Retina (tissue), 1 donor: ENCODE results near the gene IQGAP2.

Experiments used
- DNase-seq: peaks from one replicate; pipeline ENCODE4 v3.0.0-alpha.2; 2016

The IQGAP2 gene

DNA sequence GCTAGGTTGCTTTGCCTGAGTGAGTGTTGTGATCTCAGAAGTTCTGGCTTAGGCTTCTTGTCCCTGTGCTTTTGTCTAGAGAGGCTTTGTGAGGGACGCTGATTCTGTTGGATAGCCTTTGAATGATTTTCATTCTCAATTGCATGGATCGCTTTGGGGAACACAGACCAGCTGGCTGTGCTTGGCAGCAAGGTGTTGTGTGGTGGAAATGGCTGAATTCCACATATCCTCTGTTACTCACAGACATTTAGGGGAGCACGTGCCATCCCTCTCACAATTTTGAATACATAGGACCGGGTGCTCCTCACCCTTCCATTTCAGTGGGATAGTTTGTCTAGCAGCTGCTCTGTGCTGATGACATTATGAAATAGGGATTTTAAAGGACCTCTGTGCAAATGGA lies 76.2 kb downstream of the IQGAP2 start:
- no peak for DNase-seq

DNA sequence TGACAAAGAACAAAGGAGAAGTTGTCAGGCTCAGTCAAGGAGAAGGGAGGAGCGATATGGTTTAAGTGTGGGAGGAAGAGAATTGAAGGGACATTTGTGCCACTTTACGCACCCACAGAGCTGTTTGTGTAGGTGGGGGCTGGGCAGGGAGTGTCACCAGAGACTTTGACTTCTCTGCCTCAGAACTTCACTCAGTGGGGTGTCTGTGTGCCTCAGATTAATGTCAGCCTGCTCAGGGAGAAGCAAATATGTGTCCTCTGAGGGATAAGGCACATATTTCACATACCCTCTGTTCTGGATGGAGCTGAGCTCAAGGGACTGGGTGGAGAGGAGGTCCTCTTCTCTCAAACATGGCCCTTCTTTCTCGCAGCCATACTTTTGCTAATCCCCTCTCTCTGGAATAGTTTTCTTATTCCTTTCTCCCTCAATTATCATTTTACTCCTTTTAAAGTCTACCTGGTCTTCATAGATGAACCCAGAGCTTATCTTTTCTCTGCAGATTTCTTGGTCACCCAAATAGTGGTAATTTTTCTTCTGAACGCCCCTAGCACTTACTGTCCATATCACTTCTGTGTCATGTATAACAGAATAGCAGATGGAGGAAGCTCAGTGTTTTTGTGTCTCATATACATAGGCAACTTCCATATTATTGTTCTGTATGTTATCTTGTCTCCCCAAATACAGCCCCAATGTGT lies 77.0 kb downstream of the IQGAP2 start:
- DNase-seq, result peak; percentile 18

DNA sequence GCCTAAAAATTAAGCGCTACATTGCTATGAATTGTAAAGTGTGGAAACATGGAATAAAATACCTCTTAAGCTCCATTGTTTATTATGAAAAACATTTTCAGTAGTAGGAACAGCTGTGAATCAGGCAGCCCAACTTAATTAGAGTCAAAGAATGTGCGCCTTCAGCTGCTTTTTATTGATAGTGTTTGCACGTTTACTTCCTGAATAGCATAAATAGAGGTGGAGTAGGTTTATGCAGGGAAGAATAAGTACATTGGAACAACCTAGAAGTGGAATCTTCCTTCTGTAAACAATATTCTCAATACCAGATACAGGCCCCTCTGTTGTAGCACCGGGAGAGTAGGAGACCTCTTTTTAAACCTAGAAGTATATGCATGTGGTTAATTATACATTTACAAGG lies 79.9 kb downstream of the IQGAP2 start:
- DNase-seq, result no peak

DNA sequence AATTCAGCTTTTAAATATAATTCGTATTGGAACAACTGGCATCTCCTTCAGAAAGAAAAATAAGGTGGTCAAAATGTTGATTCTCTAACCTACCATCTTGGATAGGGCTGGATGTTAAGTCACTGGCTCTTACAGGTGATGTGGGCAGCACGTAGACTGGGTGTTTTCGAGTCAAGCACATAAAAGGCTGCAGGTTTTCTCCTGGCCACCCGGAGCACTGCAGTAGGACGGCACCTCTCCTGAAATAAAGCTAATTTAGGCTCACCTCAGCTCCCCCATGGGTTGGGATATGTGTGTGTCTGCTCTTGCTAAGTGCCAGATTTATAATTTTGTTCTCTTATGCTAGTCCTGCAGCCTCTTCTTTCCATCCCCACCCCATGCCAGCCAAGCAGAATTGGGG lies 80.3 kb downstream of the IQGAP2 start:
- DNase-seq, result no peak

DNA sequence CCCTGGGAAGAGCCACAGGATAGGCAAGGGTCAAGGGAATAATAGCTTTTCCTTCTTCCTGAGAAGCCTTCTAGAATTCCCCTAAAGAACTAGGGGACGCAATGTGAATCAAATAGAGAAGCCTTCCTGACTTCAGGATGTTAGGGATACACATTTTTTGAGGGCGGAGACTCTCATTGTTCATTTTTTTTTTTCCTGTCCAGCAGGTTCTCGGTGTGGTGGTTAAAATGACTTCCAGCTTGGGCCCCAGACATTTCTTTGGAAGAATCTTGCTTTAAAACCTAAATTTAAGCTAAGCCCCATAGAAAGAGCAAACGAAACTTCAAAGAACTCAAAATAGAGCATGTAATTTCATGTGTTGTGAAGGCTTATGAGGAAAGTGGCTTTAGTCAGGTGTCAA lies 80.8 kb downstream of the IQGAP2 start:
- no peak for DNase-seq

DNA sequence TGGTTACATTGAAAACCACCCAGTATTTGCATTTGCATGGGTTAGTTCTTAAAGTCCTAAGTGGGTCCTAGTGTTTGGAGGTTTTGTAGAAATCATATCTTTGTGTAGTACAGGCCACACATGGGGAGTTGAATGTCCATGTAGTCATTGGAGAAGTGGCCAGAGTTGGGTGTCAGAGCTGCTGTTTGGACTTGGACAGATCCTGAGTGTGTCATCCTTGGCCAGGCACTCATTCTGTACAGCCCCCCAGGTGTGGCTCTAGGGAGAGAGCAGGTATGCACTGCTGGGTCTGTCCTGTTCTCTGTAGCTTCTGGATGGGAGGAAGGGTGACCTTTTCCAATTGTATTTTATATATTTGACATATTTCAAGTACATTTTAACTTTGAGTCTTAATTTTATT lies 82.4 kb downstream of the IQGAP2 start:
- DNase-seq, result no peak

DNA sequence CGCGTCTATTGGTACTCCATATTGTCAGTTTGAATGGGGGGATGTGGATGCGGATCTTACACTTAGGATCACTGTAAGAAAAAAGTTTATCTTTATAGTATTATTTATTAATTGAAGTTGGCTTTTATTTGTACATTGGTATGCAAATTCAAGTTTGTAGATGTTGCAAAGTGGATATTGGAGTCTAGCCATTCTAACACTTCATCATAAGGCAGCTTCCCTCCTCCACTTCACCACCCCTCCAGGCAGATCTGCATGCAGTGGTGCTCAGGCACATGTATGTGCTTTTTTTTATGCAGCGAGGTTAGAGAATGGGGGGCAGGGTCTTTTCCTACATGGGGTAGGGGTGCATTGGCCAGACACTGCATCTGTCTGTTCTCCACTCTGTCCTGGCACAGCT lies 84.3 kb downstream of the IQGAP2 start:
- no peak for DNase-seq

DNA sequence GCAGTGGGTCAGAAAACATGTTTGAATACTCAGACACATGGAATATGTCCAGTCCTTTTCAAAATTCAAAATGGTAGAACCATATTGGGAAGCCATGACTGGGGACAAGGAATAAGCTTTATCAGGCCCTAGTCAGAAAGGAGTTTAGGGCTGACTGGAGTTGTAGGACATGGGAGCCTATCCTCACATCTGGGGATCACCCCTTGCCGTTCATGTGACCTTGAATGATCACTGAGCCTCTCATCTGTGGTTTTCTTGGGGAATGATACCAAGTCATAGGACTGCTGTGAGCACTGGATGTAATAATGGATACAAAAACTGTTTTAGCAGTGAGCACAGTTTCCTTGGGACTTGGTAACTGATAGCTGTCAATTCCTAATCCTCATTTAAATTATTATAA lies 84.7 kb downstream of the IQGAP2 start:
- no peak for DNase-seq

DNA sequence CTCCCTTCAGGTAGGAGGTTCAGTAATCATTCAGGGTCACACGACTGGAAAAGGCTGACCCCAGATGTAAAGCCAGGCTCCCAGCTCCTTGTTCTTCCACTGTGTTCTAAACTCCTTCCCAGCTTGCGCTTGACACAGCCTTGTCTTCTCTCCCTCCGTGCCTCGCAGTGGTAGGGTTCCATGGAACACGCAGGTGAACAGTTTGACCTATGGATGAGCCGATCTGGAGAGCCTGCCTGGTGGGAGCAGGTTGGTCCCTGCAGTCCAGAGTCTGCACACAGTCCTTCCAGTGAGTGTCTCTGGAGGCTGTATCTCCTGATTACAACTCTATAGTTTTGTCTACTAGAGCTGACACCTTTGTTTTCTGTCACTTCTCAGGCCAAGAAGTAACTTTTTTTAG lies 85.9 kb downstream of the IQGAP2 start:
- DNase-seq, result no peak

DNA sequence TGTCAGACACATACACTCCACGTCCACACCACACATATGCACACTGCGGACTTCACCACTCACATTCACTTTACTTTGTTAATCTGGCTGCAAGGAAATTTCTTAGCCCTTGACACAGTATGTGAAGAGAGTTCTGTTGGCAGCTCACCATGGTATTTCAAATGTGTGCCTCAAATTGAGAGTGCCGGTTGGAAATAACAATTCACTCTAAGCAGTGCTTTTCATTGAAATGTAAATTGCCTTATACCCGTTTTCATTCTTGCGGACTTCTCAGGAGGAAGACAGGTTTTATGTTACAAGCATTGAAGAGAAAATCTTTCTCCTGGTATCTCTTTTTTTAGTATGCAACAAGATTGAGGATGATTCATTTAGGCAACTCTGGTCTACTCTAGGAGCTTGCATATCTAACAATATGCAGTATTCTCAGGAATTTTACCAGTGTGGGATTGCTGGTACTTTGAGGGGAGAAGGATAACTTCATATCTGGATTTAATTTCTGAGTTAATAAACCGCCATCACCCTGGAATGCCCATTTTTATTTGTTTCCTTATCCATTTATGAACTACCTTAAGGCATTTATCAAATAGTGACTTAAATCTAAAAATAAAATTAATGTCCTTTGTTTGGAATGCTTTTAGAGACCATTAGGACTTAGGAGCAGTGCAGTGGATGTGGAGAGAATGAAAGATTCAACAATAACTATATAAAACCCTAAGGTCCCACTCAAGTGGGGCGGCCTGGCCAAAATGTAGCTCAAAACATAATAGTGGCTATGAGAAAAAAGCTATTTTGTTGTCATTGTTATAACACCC lies 87.0 kb downstream of the IQGAP2 start:
- DNase-seq, result no peak

DNA sequence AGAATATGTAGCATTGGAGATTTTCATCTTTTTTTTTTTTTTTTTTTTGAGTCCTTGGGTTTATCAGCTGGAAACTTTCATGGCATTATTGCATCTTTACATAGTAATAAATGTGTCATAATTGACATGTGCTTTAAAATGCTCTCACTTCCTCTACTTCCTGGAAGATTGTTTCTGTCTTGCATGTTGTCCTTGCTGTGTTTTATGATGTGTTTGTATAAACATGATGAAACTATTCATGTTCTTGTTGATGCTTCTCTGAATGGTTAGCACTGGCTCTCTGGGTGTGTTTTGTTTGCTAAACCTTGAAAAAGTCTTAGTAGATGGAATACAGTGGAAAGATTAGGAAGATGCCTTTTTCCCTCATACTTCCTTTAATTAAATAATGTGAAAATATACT lies 87.9 kb downstream of the IQGAP2 start:
- no peak for DNase-seq

DNA sequence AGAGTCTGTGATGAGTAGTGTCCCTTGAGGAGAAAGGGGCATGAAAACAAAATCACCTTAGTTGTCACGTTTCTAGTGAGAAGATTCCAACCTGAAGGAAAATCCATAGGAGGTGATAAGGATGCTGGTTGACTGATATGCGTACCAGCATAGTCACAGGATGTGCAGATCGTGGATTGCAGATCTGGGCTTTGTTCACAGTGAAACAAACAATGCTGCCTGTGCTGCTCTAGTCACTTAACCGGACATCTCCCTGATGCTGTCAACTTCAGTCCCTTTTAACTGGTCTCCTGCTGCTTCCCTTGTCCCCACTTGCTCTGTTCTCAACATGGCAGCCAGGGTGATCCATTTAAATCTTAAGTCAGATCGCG lies 89.7 kb downstream of the IQGAP2 start:
- DNase-seq, result no peak

DNA sequence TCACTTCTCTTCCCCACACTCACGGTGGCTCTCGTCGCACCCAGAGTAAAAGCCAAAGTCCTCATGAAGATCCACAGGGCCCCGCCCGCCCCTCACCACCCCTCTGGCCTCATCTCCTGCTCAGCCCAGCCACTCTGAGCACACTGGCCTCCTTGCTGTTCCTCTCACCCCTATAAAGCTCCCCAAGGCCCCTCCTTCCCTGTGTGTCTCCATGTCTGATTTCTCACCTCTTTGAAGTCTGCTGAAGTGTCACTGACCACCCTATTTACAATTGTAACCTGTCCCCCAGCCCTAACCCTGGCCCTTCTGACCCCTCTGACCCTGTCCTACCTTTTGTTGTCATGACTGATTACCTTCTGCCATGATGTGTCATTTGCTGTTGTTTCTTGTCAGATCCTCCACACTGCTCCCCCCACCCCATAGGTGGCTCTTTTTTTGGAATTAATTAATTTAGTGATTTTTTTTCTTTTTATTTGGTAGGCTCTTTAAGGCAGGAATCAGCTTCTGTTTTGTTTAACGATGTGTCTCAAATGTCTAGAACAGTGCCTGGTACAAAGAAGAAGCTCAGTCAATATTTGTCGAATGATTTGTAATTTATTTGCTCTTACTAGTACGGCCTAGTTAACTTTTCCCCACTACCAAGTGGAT lies 90.2 kb downstream of the IQGAP2 start:
- DNase-seq, result no peak

DNA sequence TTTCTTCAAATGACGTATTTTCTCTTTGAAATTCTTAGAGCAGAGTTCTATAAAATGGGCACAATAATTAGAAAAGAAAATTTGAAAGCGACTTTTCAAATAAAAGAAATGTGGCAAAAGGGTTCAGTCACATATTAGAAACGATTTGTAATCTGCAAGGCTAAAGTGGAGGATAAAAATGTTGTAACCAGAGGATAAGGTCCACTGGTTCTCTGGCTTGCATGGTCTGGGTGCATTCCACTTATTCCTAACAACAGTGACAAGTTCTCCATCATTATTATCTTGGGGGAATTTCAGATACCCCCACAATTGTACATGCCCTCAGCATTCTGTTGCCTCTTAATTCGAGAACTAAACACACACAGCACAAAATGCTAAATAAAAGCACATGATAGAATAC lies 91.1 kb downstream of the IQGAP2 start:
- no peak for DNase-seq

DNA sequence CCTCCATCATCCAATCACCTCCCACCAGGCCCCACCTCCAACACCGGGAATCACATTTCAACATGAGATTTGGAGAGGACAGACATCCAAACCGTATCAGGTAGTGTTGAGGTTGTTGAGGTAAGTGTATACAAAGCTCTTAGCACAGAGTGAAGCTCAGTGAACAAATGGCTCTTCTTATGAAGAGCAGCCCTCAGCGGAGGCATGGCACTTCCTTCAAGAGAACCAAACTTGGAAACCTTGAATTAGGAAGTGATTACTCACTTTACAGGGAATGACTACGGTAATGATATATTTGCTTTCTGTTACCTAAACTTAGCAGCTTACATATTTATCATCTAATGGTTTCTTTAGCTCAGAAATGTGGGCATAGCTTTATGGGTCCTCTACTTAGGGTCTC lies 92.8 kb downstream of the IQGAP2 start:
- DNase-seq, result no peak

DNA sequence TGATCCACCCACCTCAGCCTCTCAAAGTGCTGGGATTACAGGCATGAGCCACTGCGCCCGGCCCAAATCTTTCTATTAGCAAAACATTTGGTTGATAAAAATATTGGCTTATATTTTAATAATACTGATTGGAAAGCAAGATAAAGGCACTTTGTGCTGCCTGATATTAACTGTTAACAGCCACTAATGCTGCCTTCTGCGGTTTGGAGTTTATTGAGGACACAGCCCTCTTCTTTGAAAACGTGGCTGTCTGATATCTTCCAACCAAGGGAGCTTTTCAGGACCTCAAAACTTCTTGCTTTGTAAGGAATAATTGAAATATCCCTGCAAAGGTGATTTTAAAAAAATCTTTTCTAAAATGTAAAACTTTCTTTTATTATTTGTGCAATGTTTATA lies 94.0 kb downstream of the IQGAP2 start:
- no peak for DNase-seq

DNA sequence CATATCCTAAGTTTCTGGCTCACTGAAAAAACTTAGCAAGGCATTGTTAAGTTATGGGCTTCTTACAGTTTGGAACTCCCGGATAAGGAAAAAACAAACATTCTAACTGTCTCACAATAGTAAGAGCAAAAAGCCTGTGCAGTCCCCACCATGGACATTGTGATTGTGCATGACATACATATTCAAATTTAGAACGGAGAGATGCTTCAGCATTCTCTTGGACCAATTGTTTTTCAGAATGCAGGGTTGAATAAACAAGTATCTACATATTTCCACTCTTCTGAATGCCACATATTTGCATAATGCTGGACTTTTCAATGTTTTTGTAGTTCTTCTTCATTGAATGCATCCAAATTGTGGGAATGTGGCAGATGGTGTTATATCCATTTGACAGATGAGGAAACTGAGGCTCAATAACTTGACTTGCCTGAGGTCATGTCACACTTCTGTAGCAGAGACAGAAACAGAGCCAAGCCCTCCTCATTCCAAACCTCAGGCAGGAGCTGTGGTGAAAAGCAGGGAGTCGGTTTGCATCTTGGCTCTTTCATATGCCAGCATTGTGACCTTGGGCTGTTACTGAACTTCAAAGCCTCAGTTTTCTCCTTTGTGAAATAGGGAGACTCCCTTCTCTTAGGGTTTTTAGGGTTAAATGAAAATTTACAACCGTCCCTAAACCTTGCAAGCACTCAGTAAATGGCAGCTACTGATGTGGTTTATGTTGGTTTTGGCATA lies 95.1 kb downstream of the IQGAP2 start:
- no peak for DNase-seq

DNA sequence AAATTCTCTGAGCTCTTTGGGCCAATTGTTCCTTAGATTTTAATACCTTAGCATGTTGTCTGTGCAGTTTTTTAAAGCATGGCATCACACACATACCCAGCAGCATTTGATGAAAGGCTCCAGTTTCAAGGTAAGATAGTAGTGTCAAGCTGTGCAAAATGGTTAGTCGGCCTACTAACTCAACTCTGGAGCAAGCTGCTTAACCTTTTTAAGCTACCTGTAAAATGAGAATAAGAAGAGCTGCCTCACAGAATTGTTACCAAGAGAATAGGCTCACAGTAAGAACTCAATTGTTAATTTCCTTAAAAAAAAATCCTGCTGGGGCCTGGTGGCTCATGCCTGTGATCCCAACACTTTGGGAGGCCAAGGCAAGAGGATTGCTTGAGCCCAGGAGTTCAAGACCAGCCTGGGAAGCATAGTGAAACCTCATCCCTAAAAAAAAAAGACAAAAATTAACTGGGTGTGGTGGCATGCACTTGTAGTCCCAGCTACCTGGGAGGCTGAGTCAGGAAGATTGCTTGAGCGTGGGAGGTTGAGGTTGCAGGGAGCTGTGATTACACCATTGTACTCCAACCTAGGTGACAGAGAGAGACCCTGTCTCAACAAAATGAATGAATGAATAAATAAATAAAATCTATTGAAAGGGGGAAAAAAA lies 96.5 kb downstream of the IQGAP2 start:
- DNase-seq, result no peak

DNA sequence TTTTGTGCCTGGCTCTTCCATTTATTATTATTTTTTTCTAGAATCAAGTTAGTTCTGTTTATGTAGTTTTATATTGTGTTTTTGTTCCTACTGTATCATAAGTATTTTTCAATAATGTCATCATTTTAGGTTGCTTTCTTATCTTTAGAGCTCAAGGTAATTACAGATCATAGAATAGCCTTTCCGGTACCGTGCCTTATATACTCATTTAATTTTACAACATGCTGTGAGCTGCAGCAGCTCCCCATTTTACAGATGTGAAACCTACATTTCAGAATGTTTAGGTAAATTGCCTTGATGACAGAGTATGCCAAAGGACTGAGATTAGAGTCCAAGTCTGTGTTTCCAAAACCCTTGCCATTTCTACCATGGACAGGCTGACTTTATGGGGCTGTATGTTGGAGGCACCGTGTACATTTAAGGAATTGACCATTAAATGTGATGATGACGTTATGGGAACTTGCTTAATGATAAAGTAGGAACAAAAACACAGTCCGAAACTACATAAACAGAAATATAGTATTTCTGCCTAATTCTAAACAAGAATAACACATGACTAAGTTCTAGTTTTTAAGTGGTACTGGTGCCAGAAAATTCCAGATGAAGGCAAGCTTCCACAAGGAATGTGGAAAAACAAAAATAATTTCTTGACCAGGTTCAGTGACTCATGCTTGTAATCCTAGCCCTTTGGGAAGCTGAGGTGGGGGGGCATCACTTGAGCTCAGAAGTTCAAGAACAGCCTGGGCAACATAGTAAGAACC lies 97.7 kb downstream of the IQGAP2 start:
- no peak for DNase-seq

DNA sequence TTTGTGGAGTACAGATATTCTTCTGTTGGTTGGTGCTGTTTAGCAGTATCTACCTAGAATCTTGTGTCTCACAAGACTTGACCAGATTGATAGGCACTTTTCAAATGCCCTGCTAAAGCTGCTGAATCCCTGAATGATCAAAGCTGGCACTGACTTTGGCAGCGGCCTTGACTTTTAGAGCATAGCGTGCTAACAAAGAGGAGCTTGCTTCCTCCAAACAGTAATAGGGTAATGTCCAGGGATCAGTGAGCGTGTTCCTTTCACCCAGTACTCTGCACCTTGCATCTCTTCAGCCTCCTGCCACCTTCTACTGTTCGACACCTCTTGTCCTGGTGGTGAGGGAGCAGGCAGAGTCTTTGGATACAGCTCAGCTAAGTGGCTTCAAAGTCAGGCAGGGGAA lies 100.8 kb downstream of the IQGAP2 start:
- no peak for DNase-seq

DNA sequence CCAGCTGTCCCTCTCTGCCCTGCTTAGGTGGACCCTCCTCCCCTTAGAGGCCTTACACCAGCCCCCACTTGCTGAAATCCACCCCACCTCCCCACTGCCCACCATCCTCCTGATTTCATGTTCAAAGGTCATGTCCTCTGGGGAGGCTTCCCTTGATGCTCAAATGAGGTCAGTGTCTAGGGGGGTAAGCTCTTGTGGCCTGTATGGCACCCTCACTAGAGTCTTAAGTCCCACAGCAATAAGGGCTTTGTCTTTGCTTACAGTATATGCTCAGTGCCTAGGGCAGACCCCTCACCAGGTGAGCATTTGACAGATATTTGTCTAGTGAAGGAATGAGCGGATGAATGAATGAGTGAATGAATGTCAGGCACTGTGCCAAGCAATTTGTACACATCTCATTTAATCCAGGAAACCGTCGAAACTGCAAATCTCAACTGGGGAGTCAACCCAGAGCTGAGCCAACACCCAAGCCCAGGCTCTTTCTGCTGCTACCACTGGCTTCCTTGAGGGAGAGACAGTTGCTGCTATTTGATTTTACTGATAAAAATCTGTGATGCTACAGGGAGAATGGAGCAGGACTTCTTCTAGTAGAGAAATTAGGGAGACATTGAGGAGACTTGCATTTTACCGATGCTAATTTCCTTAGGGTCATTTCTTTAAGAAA lies 101.9 kb downstream of the IQGAP2 start:
- DNase-seq, result no peak

DNA sequence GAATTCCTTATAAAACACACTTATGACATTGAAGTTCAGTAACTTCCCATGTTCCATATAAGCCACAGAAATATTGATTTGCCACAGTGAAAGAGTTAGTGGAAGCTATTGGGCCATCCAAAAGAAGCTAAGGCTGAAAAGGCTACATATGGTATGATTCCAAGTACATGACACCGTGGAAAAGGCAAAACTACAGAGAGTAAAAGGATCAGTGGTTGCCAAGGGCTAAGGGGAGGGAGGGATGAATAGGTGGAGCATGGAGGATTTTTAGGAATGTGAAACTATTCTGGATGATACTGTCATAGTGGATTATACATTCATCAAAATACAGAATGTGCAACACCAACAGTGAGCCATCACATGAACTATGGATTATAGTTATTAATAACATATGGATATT lies 110.4 kb downstream of the IQGAP2 start:
- no peak for DNase-seq
